Stimulated activated naive CD4-positive, alpha-beta T cell treated with Interleukin-2 at 50 U/mL for 16 hours (primary cell): ENCODE data around the gene UMODL1.

Experiments used
- DNase-seq: peaks from one replicate; lab custom pipeline; 2025; lab: John Stamatoyannopoulos, UW

UMODL1 gene, protein sequence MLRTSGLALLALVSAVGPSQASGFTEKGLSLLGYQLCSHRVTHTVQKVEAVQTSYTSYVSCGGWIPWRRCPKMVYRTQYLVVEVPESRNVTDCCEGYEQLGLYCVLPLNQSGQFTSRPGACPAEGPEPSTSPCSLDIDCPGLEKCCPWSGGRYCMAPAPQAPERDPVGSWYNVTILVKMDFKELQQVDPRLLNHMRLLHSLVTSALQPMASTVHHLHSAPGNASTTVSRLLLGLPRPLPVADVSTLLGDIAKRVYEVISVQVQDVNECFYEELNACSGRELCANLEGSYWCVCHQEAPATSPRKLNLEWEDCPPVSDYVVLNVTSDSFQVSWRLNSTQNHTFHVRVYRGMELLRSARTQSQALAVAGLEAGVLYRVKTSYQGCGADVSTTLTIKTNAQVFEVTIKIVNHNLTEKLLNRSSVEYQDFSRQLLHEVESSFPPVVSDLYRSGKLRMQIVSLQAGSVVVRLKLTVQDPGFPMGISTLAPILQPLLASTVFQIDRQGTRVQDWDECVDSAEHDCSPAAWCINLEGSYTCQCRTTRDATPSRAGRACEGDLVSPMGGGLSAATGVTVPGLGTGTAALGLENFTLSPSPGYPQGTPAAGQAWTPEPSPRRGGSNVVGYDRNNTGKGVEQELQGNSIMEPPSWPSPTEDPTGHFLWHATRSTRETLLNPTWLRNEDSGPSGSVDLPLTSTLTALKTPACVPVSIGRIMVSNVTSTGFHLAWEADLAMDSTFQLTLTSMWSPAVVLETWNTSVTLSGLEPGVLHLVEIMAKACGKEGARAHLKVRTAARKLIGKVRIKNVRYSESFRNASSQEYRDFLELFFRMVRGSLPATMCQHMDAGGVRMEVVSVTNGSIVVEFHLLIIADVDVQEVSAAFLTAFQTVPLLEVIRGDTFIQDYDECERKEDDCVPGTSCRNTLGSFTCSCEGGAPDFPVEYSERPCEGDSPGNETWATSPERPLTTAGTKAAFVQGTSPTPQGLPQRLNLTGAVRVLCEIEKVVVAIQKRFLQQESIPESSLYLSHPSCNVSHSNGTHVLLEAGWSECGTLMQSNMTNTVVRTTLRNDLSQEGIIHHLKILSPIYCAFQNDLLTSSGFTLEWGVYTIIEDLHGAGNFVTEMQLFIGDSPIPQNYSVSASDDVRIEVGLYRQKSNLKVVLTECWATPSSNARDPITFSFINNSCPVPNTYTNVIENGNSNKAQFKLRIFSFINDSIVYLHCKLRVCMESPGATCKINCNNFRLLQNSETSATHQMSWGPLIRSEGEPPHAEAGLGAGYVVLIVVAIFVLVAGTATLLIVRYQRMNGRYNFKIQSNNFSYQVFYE

DNA sequence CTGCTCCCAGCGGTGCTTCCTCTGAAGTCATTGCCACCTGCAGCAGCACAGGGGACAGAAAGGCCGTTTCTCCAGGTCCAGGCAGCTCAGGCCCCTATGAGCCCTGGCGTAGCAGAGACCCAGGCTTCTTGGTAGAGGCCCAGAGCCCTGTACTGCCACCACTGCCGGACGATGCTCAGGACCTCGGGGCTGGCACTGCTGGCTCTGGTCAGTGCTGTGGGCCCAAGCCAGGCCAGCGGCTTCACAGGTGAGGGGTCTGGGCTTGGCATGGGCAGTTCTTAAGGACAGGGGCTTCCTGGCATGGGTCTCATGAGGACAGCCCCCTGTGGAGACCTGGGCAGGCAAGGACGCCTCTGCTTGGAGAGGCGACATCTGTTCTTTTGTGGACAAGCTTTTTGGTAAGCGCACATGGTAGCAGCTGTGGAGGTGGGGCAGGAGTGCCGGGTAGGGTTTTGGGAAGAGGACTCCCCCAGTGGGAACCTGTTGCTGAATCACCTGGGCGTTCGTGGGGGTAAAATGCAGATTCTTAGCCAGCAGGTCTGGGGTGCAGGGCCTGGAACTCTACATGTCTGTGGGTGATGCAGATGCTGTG, at the start of gene UMODL1:
TSS of gene UMODL1 (plus strand) at position 172 of the 592 bp plus-strand sequence. CDS start at position 172, 0 bp downstream.
- DNase-seq = no peak

DNA sequence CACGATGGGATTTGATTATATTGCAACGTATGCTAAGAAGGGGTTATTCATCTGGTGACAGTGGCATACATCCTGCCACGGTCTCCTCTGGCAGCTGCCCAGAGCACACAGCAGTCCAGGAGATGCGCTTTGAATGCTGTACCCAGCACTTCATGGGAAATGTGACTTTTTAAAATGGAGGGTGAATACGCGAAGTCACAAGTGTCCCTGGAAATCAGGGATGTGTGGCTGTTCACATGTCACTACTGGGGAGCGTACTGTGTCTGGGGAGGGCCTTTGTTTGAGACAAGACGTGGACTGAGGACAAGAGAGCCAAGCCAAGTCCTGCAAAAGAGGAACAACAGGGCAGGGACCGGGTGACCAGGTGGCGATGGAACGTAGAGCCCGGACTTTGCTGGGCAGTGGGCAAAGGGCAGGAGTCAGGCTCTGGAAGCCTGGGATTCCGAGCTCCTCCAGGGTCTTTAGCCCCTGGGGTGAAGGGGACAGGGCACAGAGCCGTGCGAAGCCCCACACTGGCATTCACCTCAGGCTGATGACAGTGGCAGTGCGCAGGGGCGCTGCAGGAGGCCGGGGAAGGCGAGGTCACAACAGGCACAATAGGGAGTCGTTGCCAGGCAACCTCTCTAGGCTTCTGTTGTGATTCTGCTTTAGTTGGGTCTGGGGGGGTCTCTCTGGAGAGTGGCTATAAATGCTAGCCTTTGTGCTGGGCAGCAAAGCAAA, 49.6 kb upstream of the UMODL1 start:
- no peak for DNase-seq

DNA sequence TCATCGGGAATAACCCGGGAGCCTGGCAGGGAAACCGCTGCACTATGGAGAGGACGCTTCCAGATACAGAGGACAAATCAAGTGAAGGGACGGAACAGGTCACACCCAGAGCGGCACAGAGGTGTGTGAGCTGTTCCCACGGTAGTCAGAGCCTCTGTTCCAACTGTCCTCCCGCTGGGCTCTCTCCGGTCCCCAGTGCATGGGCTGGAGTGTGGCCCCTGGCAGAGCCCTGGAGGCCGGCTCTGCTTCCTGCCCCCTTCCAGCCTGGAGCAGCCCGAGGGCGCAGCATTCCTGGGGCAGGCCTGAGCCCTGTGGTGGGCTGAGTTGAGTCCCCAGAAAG, 49.1 kb upstream of the UMODL1 start:
- no peak for DNase-seq

DNA sequence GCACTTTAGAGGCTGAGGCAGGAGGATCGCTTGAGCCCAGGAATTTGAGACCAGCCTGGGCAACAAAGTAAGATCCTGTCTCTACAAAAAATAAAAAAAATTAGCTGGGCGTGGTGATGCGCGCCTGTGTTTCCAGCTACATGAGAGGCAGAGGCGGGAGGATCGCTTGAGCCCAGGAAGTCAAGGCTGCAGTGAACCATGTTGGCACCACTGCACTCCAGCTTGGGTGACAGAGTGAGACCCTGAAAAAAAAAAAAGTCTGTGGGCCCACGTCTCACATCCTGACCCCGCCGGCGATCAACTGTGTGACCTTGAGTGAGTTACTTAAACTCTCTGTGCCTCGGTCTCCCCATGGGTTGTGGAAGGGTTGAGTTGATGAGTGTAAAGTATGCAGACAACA, 48.2 kb upstream of the UMODL1 start:
- no peak for DNase-seq

DNA sequence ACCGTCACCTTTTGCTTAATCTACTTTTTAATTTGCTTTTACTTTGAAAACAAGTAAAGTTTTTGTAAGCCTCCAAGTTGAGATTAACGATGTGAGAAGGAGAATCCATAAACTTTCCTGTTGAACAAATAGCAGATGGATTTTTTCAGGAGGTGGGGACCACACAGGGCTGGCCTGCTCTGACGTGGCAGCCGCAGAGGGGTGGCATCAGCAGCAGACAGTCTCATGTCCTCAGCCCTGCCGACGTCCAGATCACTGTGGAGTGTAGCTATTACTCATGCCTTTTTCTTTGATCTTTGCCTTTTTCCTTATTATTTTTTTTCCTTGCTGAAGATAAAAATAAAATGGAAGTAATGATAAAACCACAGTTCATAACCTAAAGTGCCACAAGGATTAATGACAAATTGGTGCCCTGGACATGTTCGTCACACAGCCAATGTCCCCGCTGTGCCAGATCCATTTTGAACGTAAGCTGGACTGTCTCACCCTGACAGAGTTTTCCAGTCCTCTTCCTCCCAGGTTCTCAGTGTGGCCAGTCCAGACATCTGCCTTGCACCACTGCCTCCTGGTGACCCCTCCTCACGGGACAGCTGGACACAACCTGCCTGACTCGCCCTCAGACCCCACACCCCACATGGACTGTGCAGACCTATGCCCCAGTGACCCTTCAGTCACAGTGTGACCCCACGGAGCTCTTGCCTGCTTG, 45.6 kb upstream of the UMODL1 start:
- no peak for DNase-seq

DNA sequence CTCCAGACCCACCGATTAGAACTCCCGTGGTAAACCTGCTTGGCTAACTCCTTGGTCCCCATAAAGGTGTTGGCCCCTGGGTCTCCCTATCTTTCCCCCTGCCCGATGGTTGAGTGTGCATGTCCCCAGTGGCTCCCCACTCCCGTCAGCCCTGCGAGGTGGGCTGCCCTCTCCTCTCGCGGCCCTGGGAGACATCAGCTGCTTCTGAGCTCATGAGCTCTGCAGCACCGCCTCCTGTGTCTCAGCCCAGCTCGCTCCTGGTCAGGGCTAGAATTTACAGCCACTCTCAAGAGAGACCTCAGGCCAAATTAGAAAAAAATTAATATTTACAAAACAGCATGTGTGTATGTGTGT, 45.1 kb upstream of the UMODL1 start:
- DNase-seq = no peak

DNA sequence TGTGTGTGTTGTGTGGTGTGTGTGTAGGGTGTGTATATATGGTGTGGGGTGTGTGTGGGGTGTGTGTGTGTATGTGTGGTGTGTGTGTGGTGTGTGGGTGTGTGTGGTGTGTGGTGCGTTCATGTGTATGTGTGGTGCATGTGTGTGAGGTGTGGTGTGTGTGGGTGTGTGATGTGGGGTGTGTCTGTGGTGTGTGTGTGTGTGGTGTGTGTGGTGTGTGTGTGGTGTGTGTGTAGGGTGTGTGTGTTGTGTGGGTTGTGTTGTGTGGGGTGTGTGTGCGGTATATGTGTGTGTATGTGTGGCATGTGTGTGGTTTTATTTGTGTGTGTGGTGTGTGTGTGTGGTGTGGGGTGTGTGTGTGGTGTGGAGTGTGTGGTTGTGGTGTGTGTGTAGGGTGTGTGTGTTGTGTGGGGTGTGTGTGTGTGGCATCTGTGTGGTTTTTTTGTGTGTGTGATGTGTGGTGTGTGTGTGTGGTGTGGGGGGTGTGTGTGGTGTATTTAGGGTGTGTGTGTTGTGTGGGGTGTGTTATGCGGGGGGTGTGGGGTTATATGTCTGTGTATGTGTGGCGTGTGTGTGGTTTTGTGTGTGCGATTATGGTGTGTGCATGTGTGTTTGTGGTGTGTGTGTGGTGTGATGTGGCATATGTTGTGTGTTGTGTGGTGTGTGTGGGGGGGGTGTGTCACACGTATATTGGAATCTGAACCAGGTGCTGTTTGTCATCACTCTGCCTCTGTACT, 43.9 kb upstream of the UMODL1 start:
- DNase-seq = no peak

DNA sequence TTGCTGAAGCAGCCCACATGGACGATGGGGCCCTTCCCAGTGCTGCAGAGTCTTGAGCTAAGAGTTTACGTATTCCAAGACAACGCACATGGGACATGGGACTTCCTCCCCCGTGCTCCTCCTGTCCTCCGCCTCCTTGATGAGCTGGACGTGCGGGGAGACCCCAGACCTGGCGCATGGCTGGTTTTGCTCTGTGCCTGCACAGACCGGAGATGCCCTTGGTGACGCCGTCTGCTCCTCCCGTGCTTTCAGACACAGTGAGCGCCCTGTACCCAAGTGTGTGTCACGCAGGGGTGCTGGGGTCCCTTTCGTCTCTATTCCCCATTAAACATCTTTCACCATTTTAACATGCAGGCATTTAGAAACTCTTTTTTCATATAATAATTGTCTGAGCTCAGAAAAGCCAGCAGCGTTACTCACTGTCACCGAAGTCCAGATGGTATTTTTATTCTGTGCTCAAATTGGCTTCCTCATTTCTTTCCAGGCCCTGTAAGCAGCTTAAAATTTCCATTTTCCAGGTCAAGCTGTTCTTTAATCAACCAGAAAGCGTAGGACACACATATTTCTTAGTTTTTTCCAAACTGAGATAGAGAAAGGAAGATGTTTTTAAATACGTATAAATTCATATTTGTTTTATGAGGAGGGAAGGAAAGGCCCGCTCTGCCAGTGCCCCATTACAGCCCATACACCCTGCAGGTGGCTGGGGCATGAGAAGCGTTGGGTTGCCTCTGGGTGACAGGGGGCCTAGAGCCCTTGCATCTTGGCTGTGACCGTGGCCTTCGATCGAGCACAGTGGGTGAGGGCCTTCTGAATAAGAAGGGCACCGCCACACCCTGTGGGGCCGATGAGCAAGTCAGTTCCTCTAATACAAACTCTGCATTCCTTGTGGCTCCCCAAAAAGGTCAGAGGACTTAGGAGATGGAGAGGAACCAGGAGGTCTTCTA, 43.0 kb upstream of the UMODL1 start:
- DNase-seq = no peak

DNA sequence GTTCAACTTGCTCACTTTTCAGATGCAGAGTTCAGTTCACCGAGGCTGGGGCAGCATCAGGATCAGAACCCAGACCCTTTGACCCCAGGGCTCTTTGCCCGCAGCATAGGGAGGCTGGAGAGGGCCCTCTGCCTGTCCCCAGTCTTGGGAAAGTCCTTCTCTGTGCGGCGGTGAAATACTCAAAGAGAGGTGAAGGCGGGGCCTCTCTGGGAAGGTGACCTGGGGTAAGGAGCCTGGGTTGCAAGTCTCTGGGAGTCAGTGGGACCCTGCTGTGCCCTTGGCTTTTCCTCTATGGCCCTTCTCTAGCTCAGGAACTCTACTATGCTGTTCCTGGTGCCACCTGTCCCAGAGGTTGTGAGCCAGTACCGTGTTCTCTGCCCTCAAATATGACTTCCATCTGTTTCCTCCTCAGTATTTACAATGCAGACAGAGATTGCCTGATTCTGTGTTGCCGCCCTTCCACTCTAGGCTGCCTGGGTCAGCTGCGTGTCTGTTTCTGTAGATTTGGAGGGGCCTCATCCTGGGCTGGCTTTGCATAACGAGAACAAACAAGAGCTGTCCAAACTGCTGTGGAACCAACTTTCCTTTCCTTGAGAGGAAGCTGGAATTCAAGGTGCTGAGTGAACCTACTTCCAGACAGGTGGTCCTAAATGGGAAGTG, 42.2 kb upstream of the UMODL1 start:
- no peak for DNase-seq

DNA sequence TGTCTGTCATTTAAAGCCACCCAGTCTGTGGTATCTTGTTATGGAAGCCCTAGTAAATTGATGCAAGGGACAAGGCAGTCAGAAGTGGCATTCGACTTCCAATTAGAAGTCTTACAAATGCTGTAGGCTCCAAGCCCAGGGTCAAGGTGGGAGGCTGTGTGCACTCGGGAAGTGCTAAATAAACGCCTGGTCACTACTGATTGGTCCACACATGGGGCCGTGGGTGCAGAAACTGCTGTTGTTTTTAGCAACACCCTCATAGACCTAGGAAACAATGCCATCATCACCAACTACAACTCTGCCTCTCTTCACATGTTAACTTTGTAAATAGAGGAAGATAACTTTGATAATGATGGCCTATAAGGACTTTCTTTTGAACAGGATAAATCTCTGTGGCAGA, 40.8 kb upstream of the UMODL1 start:
- DNase-seq = no peak

DNA sequence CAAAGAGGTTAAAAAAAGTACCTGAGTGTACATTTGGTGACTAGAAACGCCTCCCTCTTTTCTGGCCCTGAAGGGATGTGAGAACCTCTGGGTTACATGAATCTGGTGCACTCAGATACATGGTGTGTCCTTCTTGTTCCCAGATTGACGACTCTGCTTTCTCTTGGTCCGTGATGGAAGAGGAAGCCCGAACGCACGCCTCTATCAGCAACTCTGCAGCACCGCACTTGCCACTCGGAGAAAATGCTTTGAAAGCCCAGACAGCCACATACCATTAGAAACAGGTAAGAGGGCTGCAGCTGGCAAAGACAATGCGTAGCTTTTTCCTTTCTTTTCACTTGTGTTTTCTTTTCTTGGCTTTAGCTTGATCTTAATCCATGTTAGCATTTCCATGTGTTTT, 39.9 kb upstream of the UMODL1 start:
- no peak for DNase-seq

DNA sequence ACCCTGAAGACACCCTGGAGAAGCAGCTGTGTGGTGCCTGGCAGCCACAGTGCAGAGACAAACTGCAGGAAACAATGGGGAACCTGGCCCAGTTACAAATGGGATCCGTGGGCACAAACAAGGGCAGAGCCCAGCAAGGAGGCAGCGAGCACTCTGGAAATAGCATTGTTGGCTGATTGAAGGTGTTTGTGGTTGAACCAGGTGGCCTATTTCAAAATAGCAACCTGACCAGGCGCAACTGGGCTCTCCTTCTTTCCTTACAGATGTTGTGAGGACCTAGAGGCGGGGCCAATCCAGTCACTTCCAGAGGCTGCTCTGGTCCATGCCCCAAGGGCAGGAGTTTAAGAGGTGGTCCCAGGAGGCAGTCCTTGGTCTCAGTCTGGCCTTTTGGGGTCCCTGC, 39.3 kb upstream of the UMODL1 start:
- no peak for DNase-seq

DNA sequence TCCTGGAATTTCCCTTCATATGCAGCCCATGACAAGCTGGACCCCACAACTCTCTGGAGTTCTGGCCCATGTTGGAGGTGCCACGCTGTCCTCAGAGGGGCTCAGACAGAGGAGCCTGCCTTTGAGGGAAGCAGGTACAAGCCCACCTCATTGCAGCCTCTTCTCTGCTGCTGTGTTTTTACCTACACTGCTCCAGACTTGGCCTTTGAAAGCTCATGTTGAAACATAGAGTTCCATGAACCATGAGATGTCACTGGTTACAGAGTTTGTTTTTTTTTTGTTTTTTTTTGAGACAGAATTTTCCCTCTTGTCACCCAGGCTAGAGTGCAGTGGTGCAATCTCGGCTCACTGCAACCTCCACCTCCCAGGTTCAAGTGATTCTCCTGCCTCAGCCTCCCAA, 38.9 kb upstream of the UMODL1 start:
- no peak for DNase-seq

DNA sequence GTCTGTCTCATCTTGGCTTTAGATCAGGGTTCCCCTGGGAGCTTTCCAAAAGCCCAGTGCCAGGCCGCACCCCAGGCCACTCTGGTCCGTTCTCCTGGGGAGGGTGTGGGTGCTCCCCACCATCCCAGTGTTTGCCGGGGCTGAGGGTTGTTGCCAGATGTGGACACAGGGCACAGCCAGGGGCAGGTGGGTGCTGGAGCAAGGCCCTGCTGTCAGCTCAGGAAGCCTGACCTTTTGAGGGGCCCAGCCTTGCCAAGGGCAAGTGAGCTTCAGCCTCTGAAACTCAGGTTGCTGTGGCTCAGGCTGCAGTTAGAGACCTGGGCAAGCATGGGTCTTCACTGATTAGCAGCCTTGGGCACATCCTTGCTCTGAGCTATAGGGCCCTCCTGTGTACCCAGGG, 38.1 kb upstream of the UMODL1 start:
- DNase-seq = no peak

DNA sequence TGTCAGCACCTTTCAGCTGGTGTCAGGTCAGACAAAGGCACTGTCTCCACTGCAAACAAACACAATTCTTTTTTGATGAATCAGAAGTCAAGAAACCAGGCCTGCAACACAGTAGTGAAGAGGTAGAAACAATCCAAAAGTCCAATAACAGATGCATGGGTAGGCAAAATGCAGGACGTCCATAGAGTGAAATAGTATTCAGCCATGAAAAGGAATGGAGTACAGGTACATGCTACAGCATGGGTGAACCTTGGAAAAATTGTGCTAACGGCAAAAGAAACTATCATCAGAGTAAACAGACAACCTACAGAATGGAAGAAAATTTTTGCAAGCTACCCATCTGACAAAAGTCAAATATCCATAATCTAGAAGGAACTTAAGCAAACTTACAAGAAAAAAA, 34.8 kb upstream of the UMODL1 start:
- DNase-seq = no peak

DNA sequence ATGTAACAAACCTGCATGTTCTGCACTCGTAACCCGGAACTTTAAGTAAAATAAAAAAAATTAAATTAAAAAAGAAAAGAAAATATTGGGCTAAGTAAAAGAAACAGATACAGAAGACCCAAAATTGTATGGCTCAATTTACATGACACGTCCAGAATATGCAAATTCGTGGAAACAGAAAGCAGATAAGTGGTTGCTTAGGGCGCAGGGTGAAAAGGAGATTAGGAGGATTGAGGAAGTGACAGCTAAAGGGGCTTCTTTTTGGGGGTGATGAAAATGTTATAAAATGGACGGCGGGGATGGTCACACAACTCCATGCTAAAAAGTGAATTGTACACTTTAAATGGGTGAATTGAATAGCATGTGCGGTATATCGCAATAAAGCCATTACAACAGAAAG, 33.6 kb upstream of the UMODL1 start:
- no peak for DNase-seq

DNA sequence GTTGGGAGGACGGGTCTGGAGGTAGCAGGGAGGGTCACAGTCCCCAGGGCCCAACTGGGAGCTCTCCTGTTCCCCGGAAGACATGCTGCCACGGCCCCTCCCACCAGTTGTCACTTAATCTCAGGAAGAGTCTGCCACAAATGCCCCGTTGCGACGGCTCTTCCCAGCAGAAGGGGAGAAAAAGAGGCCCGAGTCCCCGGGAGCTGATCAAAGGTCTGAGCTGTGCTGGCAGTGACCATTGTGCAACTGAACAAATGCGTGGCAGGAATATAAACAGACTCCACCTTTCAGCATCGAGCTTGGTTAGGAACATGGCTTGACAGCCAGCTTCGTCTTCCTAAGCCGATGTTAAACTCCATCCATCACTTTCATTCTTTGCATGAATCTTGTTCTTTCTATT, 33.2 kb upstream of the UMODL1 start:
- DNase-seq = no peak

DNA sequence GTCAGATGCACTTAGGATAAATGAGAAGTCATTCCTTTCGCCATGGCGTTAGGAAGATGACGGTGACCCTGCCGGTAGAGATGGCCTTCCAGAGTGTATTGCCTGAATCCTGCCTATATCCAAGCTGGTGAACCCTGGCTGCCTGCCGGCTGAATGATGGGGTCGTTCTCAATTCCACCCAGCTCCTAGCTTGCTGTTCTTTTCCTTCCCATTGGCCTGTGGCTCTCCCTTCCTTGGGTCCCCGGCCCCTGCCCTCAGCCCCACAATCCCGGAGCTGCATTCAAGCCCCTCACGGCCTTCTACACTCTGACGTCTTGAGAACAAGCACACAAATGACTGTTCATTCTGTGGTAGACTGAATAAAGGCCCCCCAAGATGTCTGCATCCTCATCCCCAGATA, 32.7 kb upstream of the UMODL1 start:
- no peak for DNase-seq
